Measurements from ENCODE around the gene ABHD17C. TPM values are rescaled to one million over a fixed set of nuclear protein-coding genes. Genes with fewer than 3 reads are reported as not detected.

The ABHD17C gene
- total RNA-seq, 6 experiments from 2014 or later = 2.0 to 5.5 (median 3.0) TPM

DNA sequence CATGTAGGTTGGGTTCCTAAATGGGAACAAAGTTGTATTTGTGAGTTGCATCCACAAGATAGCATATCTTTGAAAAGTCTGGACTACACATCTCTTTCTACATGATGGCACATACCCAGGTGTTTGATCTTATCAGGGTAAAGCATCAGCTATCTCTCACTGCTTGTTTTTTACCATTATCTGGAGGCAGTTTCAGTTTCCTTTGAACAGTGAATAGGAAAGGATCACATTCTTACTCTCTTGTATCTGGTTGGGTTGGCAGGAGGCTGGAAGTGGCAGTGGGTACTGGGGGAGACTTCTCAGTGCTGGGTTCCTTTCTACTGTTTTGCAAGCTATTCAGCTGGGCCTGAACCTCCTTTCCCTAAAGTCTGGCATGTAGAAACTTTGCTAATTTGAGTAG lies 88.2 kb downstream of the ABHD17C start:
- H3K36me3 ChIP-seq = no peaks in the 10 kb centered on the region
- H3K27me3 ChIP-seq = peaks cover 0 to 16% of the 10 kb centered on the region in 2 donors
- no peak for ATAC-seq
- no peak overlapping the region for H3K27ac ChIP-seq
- DNase-seq = no peak
- peaks cover 0 to 17% (median 0%) of the 10 kb centered on the region in 4 donors for H3K4me1 ChIP-seq
- H3K9me3 ChIP-seq = no peaks in the 10 kb centered on the region
- no peak for TF ChIP-seq POLR2A (IDR thresholded peaks at IDR 0.05)
- TF ChIP-seq, protein P1, sequence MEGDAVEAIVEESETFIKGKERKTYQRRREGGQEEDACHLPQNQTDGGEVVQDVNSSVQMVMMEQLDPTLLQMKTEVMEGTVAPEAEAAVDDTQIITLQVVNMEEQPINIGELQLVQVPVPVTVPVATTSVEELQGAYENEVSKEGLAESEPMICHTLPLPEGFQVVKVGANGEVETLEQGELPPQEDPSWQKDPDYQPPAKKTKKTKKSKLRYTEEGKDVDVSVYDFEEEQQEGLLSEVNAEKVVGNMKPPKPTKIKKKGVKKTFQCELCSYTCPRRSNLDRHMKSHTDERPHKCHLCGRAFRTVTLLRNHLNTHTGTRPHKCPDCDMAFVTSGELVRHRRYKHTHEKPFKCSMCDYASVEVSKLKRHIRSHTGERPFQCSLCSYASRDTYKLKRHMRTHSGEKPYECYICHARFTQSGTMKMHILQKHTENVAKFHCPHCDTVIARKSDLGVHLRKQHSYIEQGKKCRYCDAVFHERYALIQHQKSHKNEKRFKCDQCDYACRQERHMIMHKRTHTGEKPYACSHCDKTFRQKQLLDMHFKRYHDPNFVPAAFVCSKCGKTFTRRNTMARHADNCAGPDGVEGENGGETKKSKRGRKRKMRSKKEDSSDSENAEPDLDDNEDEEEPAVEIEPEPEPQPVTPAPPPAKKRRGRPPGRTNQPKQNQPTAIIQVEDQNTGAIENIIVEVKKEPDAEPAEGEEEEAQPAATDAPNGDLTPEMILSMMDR (IDR thresholded peaks at IDR 0.05) = no peak
- no peak overlapping the region for H3K4me3 ChIP-seq
- intact Hi-C loops (cut with DNase I) = loop anchor here in 1 of 2 donors (10.0 kb wide), 1 partner anchor 318 kb away; no protein-coding TSS in a partner anchor

DNA sequence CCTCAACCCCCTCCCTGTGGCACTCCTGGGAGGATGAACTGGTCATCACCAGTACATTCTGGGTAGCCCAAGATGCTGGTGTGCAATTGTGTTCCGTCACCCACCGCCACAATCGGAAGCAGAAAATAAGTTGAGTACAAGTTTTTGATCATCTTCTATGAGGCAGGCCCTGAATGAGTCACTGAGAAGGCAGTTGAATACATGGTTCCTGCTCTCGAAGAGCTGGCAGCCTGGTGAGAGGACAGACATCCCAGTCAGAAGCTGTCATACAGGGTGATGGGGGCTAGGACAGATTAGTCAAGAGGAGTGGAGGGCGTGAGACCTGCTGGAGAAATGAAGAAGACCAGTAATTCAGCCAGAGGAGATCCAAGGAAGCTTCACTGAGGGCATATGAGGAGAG lies 90.2 kb downstream of the ABHD17C start:
- peaks cover 0 to under 1% (median 0%) of the 10 kb centered on the region in 4 donors for H3K4me1 ChIP-seq
- intact Hi-C loops (cut with DNase I) = loop anchor here in 1 of 2 donors (10.0 kb wide), 1 partner anchor 321 kb away; no protein-coding TSS in a partner anchor
- H3K36me3 ChIP-seq = no peaks in the 10 kb centered on the region
- TF ChIP-seq POLR2A (IDR thresholded peaks at IDR 0.05) = no peak
- TF ChIP-seq, protein P1 (IDR thresholded peaks at IDR 0.05) = no peak
- no peak for ATAC-seq
- H3K27me3 ChIP-seq = peaks cover 0 to 7% of the 10 kb centered on the region in 2 donors
- WGBS (ENCODE audit: insufficient coverage, low coverage, low lambda C conversion rate, missing lambda C conversion rate) = 81% methylated on average over 3 of the region's 5 CpGs
- H3K4me3 ChIP-seq = no peak overlapping the region
- no peak for DNase-seq
- H3K9me3 ChIP-seq = no peaks in the 10 kb centered on the region
- no peak overlapping the region for H3K27ac ChIP-seq

DNA sequence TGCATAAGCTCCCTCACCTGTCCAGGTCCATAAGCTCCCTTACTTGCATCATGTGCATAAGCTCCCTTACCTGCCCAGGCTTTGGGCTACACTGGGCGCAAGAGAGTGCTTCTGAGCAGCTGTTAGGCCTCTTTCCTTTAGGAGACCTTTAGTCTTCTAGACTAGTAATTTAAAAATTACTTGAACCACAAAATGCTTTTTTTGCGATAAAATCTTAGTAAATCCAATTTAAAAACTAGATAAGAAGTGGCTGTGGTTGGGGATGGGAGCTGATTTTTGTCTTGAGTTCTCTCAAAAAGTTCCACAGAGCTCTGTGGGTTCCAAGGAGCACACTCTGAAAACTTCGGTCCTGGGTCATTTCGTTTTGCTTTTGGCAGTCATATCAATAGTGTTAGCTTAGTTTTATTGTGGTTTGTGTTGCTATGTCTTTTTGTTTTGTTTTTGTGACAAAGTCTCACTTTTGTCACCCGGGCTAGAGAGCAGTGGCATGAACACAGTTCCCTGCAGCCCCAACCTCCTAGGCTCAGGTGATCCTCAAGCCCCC lies 90.8 kb downstream of the ABHD17C start:
- no peak for ATAC-seq
- Histone ChIP-seq H3K4me3 (no peak overlapping the region), H3K9me3 (no peaks in the 10 kb centered on the region), H3K27me3 (peaks cover 0 to 1% of the 10 kb centered on the region in 2 donors), H3K4me1 (no peaks in the 10 kb centered on the region), H3K36me3 (no peaks in the 10 kb centered on the region), H3K27ac (no peak overlapping the region)
- intact Hi-C loops (cut with DNase I) = loop anchor here in 1 of 2 donors (10.0 kb wide), 1 partner anchor 321 kb away; no protein-coding TSS in a partner anchor
- TF ChIP-seq, protein P1 (IDR thresholded peaks at IDR 0.05) = no peak
- 75% methylated on average over 5 of the region's 5 CpGs for WGBS (ENCODE audit: insufficient coverage, low coverage, low lambda C conversion rate, missing lambda C conversion rate)
- no peak for DNase-seq

DNA sequence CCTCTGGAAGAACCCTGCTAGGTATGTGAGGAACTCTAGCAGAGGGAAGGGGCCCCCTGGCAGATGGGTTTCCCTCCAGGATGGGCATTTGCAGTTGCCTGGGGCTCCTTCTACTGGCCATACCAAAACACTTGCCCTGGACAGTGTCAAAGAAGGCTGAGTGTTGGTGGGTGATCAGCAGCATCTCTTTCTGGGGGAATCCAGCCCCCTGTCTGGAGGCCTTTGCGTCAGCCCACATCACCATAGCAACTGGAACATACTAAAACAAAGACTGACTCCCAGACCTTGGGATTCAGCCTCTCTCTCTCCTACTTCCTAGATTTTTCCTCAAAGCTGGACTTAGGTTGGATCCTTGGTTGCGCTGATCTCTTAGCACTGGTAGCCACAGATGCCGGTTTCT lies 92.2 kb downstream of the ABHD17C start:
- DNase-seq (no peak), ATAC-seq (no peak)
- intact Hi-C loops (cut with DNase I) = loop anchor here in 1 of 2 donors (10.0 kb wide), 1 partner anchor 323 kb away; no protein-coding TSS in a partner anchor
- Histone ChIP-seq H3K4me1 (no peaks in the 10 kb centered on the region), H3K4me3 (no peak overlapping the region), H3K27ac (no peak overlapping the region), H3K36me3 (no peaks in the 10 kb centered on the region), H3K9me3 (no peaks in the 10 kb centered on the region), H3K27me3 (no peaks in the 10 kb centered on the region)
- 65% methylated on average over 2 of the region's 3 CpGs for WGBS (ENCODE audit: insufficient coverage, low coverage, low lambda C conversion rate, missing lambda C conversion rate)
- no peak for TF ChIP-seq POLR2A (IDR thresholded peaks at IDR 0.05)
- TF ChIP-seq, protein P1 (IDR thresholded peaks at IDR 0.05) = no peak

Measured in right lobe of liver (tissue), 6 donors.